WERI-Rb-1 (cell line): ENCODE measurements around the gene PAQR7.

ENCODE experiments used
- DNase-seq: peaks from one replicate; pipeline ENCODE4 v3.0.0-alpha.2; 2020
- H3K27ac ChIP-seq: fragments of 250-450 bp; sonication (Bioruptor Pico); 2 replicates; pipeline ENCODE4 v1.5.1; 2020; ENCODE audit warnings: mild to moderate bottlenecking, moderate library complexity
- H3K27me3 ChIP-seq: fragments of 250-450 bp; sonication (Bioruptor Pico); 2 replicates; pipeline ENCODE4 v1.5.1; 2021; ENCODE audit warnings: mild to moderate bottlenecking, low read depth, moderate library complexity; ENCODE audit not compliant: insufficient read depth, severe bottlenecking
- H3K36me3 ChIP-seq: fragments of 250-450 bp; sonication (Bioruptor Pico); 2 replicates; pipeline ENCODE4 v1.5.1; 2020; ENCODE audit warnings: mild to moderate bottlenecking, moderate library complexity
- H3K4me3 ChIP-seq: 2 replicates; pipeline ENCODE4 v1.5.1; 2011; ENCODE audit warnings: low read depth, mild to moderate bottlenecking, control low read depth, low read length
- H3K9me3 ChIP-seq: fragments of 250-450 bp; sonication (Bioruptor Pico); 2 replicates; pipeline ENCODE4 v1.5.1; 2021; ENCODE audit warnings: mild to moderate bottlenecking, moderate library complexity; ENCODE audit not compliant: severe bottlenecking
- CTCF ChIP-seq: IDR thresholded peaks from 2 replicates; pipeline ENCODE4 v1.5.1; 2011; ENCODE audit warnings: low read depth, mild to moderate bottlenecking, control low read depth, inconsistent platforms, low read length

PAQR7 gene

GRCh38 chr1:25911162-25911561 lies 35.7 kb upstream of the PAQR7 start:
- H3K27ac ChIP-seq = no peak overlapping the region
- no peak overlapping the region for H3K4me3 ChIP-seq
- H3K9me3 ChIP-seq = no peaks in the 10 kb centered on the region
- DNase-seq = no peak
- H3K27me3 ChIP-seq = no peaks in the 10 kb centered on the region
- H3K36me3 ChIP-seq = no peaks in the 10 kb centered on the region
- no peak for TF ChIP-seq CTCF

- no peak overlapping the region for H3K27ac ChIP-seq
- no peaks in the 10 kb centered on the region for H3K9me3 ChIP-seq
- no peak for DNase-seq
- TF ChIP-seq CTCF = no peak
- H3K36me3 ChIP-seq = peaks cover 18% of the 10 kb centered on the region
- no peak overlapping the region for H3K4me3 ChIP-seq
- no peaks in the 10 kb centered on the region for H3K27me3 ChIP-seq
Observed at GRCh38 chr1:25909040-25909439, 33.5 kb upstream of the PAQR7 start.

GRCh38 chr1:25908161-25908560 lies 32.7 kb upstream of the PAQR7 start:
- Histone ChIP-seq H3K36me3 (peaks cover 27% of the 10 kb centered on the region), H3K4me3 (no peak overlapping the region), H3K27ac (peak overlapping the region; percentile 100), H3K27me3 (no peaks in the 10 kb centered on the region), H3K9me3 (no peaks in the 10 kb centered on the region)
- TF ChIP-seq CTCF = no peak
- DNase-seq = no peak

- no peaks in the 10 kb centered on the region for H3K9me3 ChIP-seq
- DNase-seq = no peak
- no peak overlapping the region for H3K4me3 ChIP-seq
- peaks cover 32% of the 10 kb centered on the region for H3K36me3 ChIP-seq
- no peak for TF ChIP-seq CTCF
- peak overlapping the region; percentile 100 for H3K27ac ChIP-seq
- H3K27me3 ChIP-seq = no peaks in the 10 kb centered on the region
Observed at GRCh38 chr1:25907601-25908000, 32.1 kb upstream of the PAQR7 start.

- peak overlapping the region; percentile 100 for H3K27ac ChIP-seq
Observed at GRCh38 chr1:25906644-25907300, 31.3 kb upstream of the PAQR7 start.

More at GRCh38 chr1:25906644-25907300, 31.3 kb upstream of the PAQR7 start:
- DNase-seq = peak; percentile 96
- TF ChIP-seq CTCF = no peak
- H3K36me3 ChIP-seq = peaks cover 41% of the 10 kb centered on the region
- H3K4me3 ChIP-seq = peak overlapping the region; percentile 99
- H3K27me3 ChIP-seq = no peaks in the 10 kb centered on the region
- no peaks in the 10 kb centered on the region for H3K9me3 ChIP-seq
